HepG2 (cell line): Measurements from ENCODE around the gene GPSM1.

Experiments used
- ATAD3A ChIP-seq: sonication (generic); formaldehyde crosslinking; IDR thresholded peaks from 2 replicates; pipeline ENCODE4 v1.4.0; 2020; ENCODE audit warnings: missing genetic modification reagents
- CTCF ChIP-seq: sonication (generic); formaldehyde crosslinking; IDR thresholded peaks from 2 replicates; pipeline ENCODE4 v1.5.0; 2020; ENCODE audit warnings: mild to moderate bottlenecking, missing genetic modification reagents, moderate library complexity
- GTF3A ChIP-seq: sonication (generic); formaldehyde crosslinking; conservative IDR thresholded peaks from 2 replicates; pipeline ENCODE4 v1.4.0; 2020; ENCODE audit warnings: mild to moderate bottlenecking, missing genetic modification reagents
- HOXA9 ChIP-seq: sonication (generic); formaldehyde crosslinking; IDR thresholded peaks from 2 replicates; pipeline ENCODE4 v1.8.1; 2022; ENCODE audit warnings: missing genetic modification reagents, mild to moderate bottlenecking, moderate library complexity, borderline replicate concordance
- IRF2 ChIP-seq: IDR thresholded peaks from 2 replicates; pipeline ENCODE4 v1.6.1; 2018; ENCODE audit warnings: missing genetic modification reagents, missing compliant biosample characterization
- IRF9 ChIP-seq: sonication (generic); formaldehyde crosslinking; IDR thresholded peaks from 2 replicates; pipeline ENCODE4 v1.8.0; 2022; ENCODE audit warnings: missing genetic modification reagents, mild to moderate bottlenecking, borderline replicate concordance
- MAZ ChIP-seq, 2 experiments: sonication (generic) in 1 of 2; formaldehyde crosslinking in 1 of 2; IDR thresholded peaks; 2 replicates each; pipeline versions ENCODE4 v1.5.0 to v1.6.1; 2012 to 2020; ENCODE audit warnings: low read depth in 2 of 2, mild to moderate bottlenecking in 2 of 2, borderline replicate concordance in 1 of 2, improper control_type of control experiment in 1 of 2, low read length in 1 of 2, missing genetic modification reagents in 1 of 2, moderate library complexity in 1 of 2
- POLR2AphosphoS5 ChIP-seq: IDR thresholded peaks from 2 replicates; pipeline ENCODE4 v1.6.1; 2012; ENCODE audit warnings: low read depth, low read length
- PRDM10 ChIP-seq: sonication (generic); formaldehyde crosslinking; IDR thresholded peaks from 2 replicates; pipeline ENCODE4 v1.4.0; 2020; ENCODE audit warnings: low read depth, missing genetic modification reagents

GRCh38 chr9:136332482-136332983, 5.2 kb downstream of the GPSM1 start:
- TF ChIP-seq GTF3A (no peak), IRF2 (CRISPR knock-in tag) (no peak), IRF9 (no peak), MAZ (IDR thresholded peaks at IDR 0.05; ENCODE audit: borderline replicate concordance, low read depth, low read length) (no peak), MAZ (CRISPR knock-in tag; IDR thresholded peaks at IDR 0.05; ENCODE audit: low read depth) (no peak), PRDM10 (no peak), HOXA9 (no peak), CTCF (CRISPR knock-in tag) (no peak), ATAD3A (no peak), POLR2AphosphoS5 (no peak)
